H9 (cell line): ENCODE data around the gene CEP55. TPM values are rescaled to one million over a fixed set of nuclear protein-coding genes. Genes with fewer than 3 reads are reported as not detected.

Experiments used
- DNase-seq: peaks from one replicate; pipeline ENCODE4 v3.0.0-alpha.2; 2017
- H2AFZ ChIP-seq: one replicate; pipeline ENCODE4 v1.6.1; 2013; ENCODE audit warnings: mild to moderate bottlenecking, low read length, control low read depth, moderate library complexity
- H2AK5ac ChIP-seq: 2 replicates; pipeline ENCODE4 v1.6.1; 2013; ENCODE audit warnings: low read length, control low read depth, mixed read lengths; ENCODE audit not compliant: insufficient read length
- H2BK120ac ChIP-seq: one replicate; pipeline ENCODE4 v1.6.1; 2013; ENCODE audit warnings: low read depth, mild to moderate bottlenecking, low read length, control low read depth, inconsistent platforms; ENCODE audit not compliant: poor library complexity, severe bottlenecking
- H2BK12ac ChIP-seq: 2 replicates; pipeline ENCODE4 v1.6.1; 2013; ENCODE audit warnings: low read length, control low read depth, mixed read lengths, low read depth; ENCODE audit not compliant: insufficient read length
- H2BK15ac ChIP-seq: 2 replicates; pipeline ENCODE4 v1.6.1; 2013; ENCODE audit warnings: low read depth, low read length, control low read depth
- H2BK20ac ChIP-seq: one replicate; pipeline ENCODE4 v1.6.1; 2013; ENCODE audit warnings: low read depth, mild to moderate bottlenecking, low read length, control low read depth, inconsistent platforms; ENCODE audit not compliant: poor library complexity, severe bottlenecking
- H2BK5ac ChIP-seq: 2 replicates; pipeline ENCODE4 v1.6.1; 2013; ENCODE audit warnings: low read length, control low read depth, mixed read lengths; ENCODE audit not compliant: insufficient read length
- H3K14ac ChIP-seq: 2 replicates; pipeline ENCODE4 v1.6.1; 2013; ENCODE audit warnings: low read length, control low read depth; ENCODE audit not compliant: insufficient read depth
- H3K18ac ChIP-seq: 2 replicates; pipeline ENCODE4 v1.6.1; 2013; ENCODE audit warnings: low read depth, mild to moderate bottlenecking, mixed read lengths, low read length, control low read depth; ENCODE audit not compliant: insufficient read length
- H3K23ac ChIP-seq: 2 replicates; pipeline ENCODE4 v1.6.1; 2013; ENCODE audit warnings: low read length, control low read depth, mixed read lengths, low read depth; ENCODE audit not compliant: insufficient read length
- H3K23me2 ChIP-seq: 2 replicates; pipeline ENCODE4 v1.6.1; 2013; ENCODE audit warnings: low read depth, mild to moderate bottlenecking, mixed read lengths, low read length, control low read depth; ENCODE audit not compliant: insufficient read length, poor library complexity, severe bottlenecking
- H3K27ac ChIP-seq: 2 replicates; pipeline ENCODE4 v1.5.1; 2013; ENCODE audit warnings: low read length, control low read depth, mixed read lengths, low read depth; ENCODE audit not compliant: insufficient read length
- H3K27me3 ChIP-seq: 2 replicates; pipeline ENCODE4 v1.6.1; 2013; ENCODE audit warnings: low read length, control low read depth, inconsistent platforms; ENCODE audit not compliant: insufficient read depth
- H3K4ac ChIP-seq: 2 replicates; pipeline ENCODE4 v1.6.1; 2013; ENCODE audit warnings: low read depth, mild to moderate bottlenecking, control low read depth, inconsistent platforms, low read length, moderate library complexity
- H3K4me1 ChIP-seq: 2 replicates; pipeline ENCODE4 v1.6.1; 2013; ENCODE audit warnings: low read length, control low read depth, inconsistent platforms; ENCODE audit not compliant: insufficient read depth
- H3K4me2 ChIP-seq: 2 replicates; pipeline ENCODE4 v1.6.1; 2013; ENCODE audit warnings: low read length, control low read depth, mixed read lengths; ENCODE audit not compliant: insufficient read length, insufficient read depth
- H3K56ac ChIP-seq: 2 replicates; pipeline ENCODE4 v1.6.1; 2013; ENCODE audit warnings: low read depth, mild to moderate bottlenecking, mixed read lengths, low read length, control low read depth; ENCODE audit not compliant: insufficient read length
- H3K79me1 ChIP-seq: 2 replicates; pipeline ENCODE4 v1.6.1; 2013; ENCODE audit warnings: low read depth, mild to moderate bottlenecking, moderate library complexity, low read length, control low read depth, inconsistent platforms; ENCODE audit not compliant: insufficient read depth, poor library complexity, severe bottlenecking
- H3K79me2 ChIP-seq: 2 replicates; pipeline ENCODE4 v1.6.1; 2013; ENCODE audit warnings: low read length, control low read depth, inconsistent platforms; ENCODE audit not compliant: insufficient read depth
- H3K9ac ChIP-seq: 2 replicates; pipeline ENCODE4 v1.6.1; 2013; ENCODE audit warnings: low read length, control low read depth, mixed read lengths; ENCODE audit not compliant: insufficient read length; ENCODE audit errors: extremely low read depth
- H3K9me3 ChIP-seq: one replicate; pipeline ENCODE4 v1.6.1; 2013; ENCODE audit warnings: low read depth, low read length, inconsistent platforms; ENCODE audit not compliant: control insufficient read depth
- H3T11ph ChIP-seq: one replicate; pipeline ENCODE4 v1.6.1; 2013; ENCODE audit warnings: mild to moderate bottlenecking, low read length, control low read depth, inconsistent platforms
- H4K20me1 ChIP-seq: one replicate; pipeline ENCODE4 v1.6.1; 2013; ENCODE audit not compliant: control insufficient read depth, insufficient read length, insufficient read depth
- H4K5ac ChIP-seq: 2 replicates; pipeline ENCODE4 v1.6.1; 2013; ENCODE audit warnings: low read depth, mild to moderate bottlenecking, mixed read lengths, low read length, control low read depth; ENCODE audit not compliant: insufficient read length
- H4K8ac ChIP-seq: replicated peaks from 2 replicates; pipeline ENCODE4 v1.6.1; 2013; ENCODE audit warnings: low read length, control low read depth, mixed read lengths, low read depth; ENCODE audit not compliant: insufficient read length
- H4K91ac ChIP-seq: 2 replicates; pipeline ENCODE4 v1.6.1; 2013; ENCODE audit warnings: low read depth, mild to moderate bottlenecking, moderate library complexity, mixed read lengths, low read length, control low read depth; ENCODE audit not compliant: insufficient read length
- H3K27ac Mint-ChIP-seq, 3 experiments: 2 replicates in 2 of 3; 3 replicates in 1 of 3; pipeline ENCODE4 v1.8.0; 2020 to 2021; ENCODE audit warnings: mixed read lengths in 3 of 3, mild to moderate bottlenecking in 1 of 3, moderate library complexity in 1 of 3
- H3K27me3 Mint-ChIP-seq: 2 replicates; pipeline ENCODE4 v1.8.0; 2021; ENCODE audit warnings: low read depth, mild to moderate bottlenecking, moderate library complexity, mixed read lengths
- H3K36me3 Mint-ChIP-seq, 3 experiments: 2 replicates in 2 of 3; 3 replicates in 1 of 3; pipeline ENCODE4 v1.8.0; 2020 to 2021; ENCODE audit warnings: low read depth in 3 of 3, mixed read lengths in 3 of 3; ENCODE audit not compliant: insufficient read depth in 1 of 3
- H3K4me1 Mint-ChIP-seq, 2 experiments: 2 replicates each; pipeline ENCODE4 v1.8.0; 2020; ENCODE audit warnings: mixed read lengths in 2 of 2
- H3K4me3 Mint-ChIP-seq, 2 experiments: 2 replicates in 1 of 2; 3 replicates in 1 of 2; pipeline ENCODE4 v1.8.0; 2020 to 2021; ENCODE audit warnings: mild to moderate bottlenecking in 2 of 2, mixed read lengths in 2 of 2, moderate library complexity in 1 of 2
- H3K9me3 Mint-ChIP-seq, 2 experiments: 2 replicates in 1 of 2; 3 replicates in 1 of 2; pipeline ENCODE4 v1.8.0; 2020; ENCODE audit warnings: mild to moderate bottlenecking in 2 of 2, mixed read lengths in 2 of 2, moderate library complexity in 1 of 2
- CTCF ChIP-seq: fragments of 200-600 bp; sonication (generic); conservative IDR thresholded peaks from 3 replicates; pipeline ENCODE4 v1.8.0; 2021; ENCODE audit warnings: antibody characterized with exemption, mild to moderate bottlenecking
- WGBS: extraction: QIAGEN DNeasy Blood & Tissue Kit; methylation state at CpG from one replicate; pipeline ENCODE4 v1.1.7; 2013; ENCODE audit warnings: missing lambda C conversion rate, low lambda C conversion rate, mixed read lengths; ENCODE audit not compliant: insufficient read length; ENCODE audit errors: extremely low coverage; 5-methylcytosine and 5-hydroxymethylcytosine counted together
- total RNA-seq: library from RNA; stranded (reverse); gene quantifications from 2 replicates; pipeline ENCODE4 v1.2.1, GENCODE V29; 2021

Gene CEP55
- total RNA-seq, 1 experiment from 2014 or later = 17.8 TPM

GRCh38 chr10:93447970-93448369, 48.4 kb upstream of the CEP55 start:
- TF ChIP-seq CTCF = no peak
- Histone ChIP-seq H3K4me1 (no peaks in the 10 kb centered on the region; the same call in 1 of the 2 replicates), H3K79me2 (no peaks in the 10 kb centered on the region), H3K4me2 (no peak overlapping the region), H2BK12ac (no peak overlapping the region), H3K79me1 (no peaks in the 10 kb centered on the region), H4K20me1 (no peaks in the 10 kb centered on the region), H3K9me3 (no peaks in the 10 kb centered on the region), H2BK20ac (no peak overlapping the region), H2BK120ac (no peak overlapping the region), H4K8ac (no peak overlapping the region), H3K9ac (no peak overlapping the region), H3K56ac (no peak overlapping the region), H3K27me3 (no peaks in the 10 kb centered on the region), H3K18ac (no peak overlapping the region), H3K27ac (no peak overlapping the region), H4K91ac (no peak overlapping the region), H3K23ac (no peak overlapping the region), H3T11ph (no peak overlapping the region), H3K23me2 (no peaks in the 10 kb centered on the region), H2BK15ac (no peak overlapping the region), H4K5ac (no peak overlapping the region), H3K4ac (no peak overlapping the region), H2AFZ (no peak overlapping the region), H3K14ac (no peak overlapping the region), H2AK5ac (no peak overlapping the region), H2BK5ac (no peak overlapping the region)
- H3K27me3 Mint-ChIP-seq = no peaks in the 10 kb centered on the region; the same call in 1 of the 2 replicates
- no CpG with 5 or more reads among the region's 3 CpGs for whole genome bisulfite sequencing
- H3K27ac Mint-ChIP-seq = peak overlapping the region in 2 of 3 experiments; percentile 30 to 55; a peak in 2 of 7 replicates
- DNase-seq = no peak
- no peak overlapping the region for H3K4me3 Mint-ChIP-seq
- H3K4me1 Mint-ChIP-seq = peaks cover 38 to 49% of the 10 kb centered on the region in 2 experiments
- 0 out of 7 replicates have a peak, but pooled peaks cover 0 to 5% (median 0%) of the 10 kb centered on the region in 3 experiments for H3K36me3 Mint-ChIP-seq
- no peaks in the 10 kb centered on the region for H3K9me3 Mint-ChIP-seq
